Measurements from ENCODE around the gene UBL4A.

DNA sequence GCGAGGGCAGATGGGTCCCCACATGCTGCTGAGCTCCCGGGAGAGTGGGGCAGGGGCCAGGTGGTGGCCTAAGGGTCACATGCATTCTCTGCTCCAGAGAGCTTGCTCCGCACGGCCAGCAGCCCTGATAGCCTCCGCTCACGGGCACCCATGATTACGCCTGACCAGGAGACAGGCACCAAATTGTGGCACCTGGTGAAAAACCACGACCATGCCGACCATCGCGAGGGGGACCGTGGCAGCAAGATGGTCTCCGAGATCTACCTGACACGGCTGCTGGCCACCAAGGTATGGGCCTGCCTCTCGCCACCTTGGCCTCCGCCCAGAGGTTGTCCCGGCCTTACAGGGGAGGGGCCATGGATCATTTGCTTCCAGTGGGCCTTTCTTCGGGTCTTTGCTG is 16.5 kb downstream of the UBL4A start:
- TF ChIP-seq, protein P1, sequence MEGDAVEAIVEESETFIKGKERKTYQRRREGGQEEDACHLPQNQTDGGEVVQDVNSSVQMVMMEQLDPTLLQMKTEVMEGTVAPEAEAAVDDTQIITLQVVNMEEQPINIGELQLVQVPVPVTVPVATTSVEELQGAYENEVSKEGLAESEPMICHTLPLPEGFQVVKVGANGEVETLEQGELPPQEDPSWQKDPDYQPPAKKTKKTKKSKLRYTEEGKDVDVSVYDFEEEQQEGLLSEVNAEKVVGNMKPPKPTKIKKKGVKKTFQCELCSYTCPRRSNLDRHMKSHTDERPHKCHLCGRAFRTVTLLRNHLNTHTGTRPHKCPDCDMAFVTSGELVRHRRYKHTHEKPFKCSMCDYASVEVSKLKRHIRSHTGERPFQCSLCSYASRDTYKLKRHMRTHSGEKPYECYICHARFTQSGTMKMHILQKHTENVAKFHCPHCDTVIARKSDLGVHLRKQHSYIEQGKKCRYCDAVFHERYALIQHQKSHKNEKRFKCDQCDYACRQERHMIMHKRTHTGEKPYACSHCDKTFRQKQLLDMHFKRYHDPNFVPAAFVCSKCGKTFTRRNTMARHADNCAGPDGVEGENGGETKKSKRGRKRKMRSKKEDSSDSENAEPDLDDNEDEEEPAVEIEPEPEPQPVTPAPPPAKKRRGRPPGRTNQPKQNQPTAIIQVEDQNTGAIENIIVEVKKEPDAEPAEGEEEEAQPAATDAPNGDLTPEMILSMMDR (IDR thresholded peaks at IDR 0.05), result no peak
- TF ChIP-seq POLR2A (IDR thresholded peaks at IDR 0.05), result no peak
